Heart left ventricle (tissue), 13 donors: ENCODE data around the gene MYBPH.

Experiments
- CTCF ChIP-seq, 12 donors: fragments of 200-600 bp; sonication (generic) in 4 of 12; IDR thresholded peaks; one replicate each; pipeline versions ENCODE4 v1.5.0 to v1.8.0; 2018 to 2022; ENCODE audit warnings: antibody characterized with exemption in 12 of 12, mild to moderate bottlenecking in 5 of 12
- POLR2A ChIP-seq, 2 donors: fragments of 450-650 bp; IDR thresholded peaks; one replicate each; pipeline ENCODE4 v1.6.1; 2017; ENCODE audit warnings: antibody characterized with exemption in 2 of 2, mild to moderate bottlenecking in 2 of 2, moderate library complexity in 2 of 2
- donor health status: ischemic (EF 13 %, LVEDD 7.1; RV severe dilation, severe dysfunction).
- donor health status: DM: no; HTN: yes; CAD: no.
- donor health status: DM: no; HTN: no; CAD: no.
- donor health status: ischemic (EF 25% LVEDD 6.9; RV normal size, moderate dysfunction).
- donor health status: ischemic (EF 25% LVEDD 5.7; RV mildly dilated, moderate dysfunction).
- donor health status: ischemic (EF 35%, LVEDD 5.7; RV mildly dilated, moderate dysfunction).
- donor health status: nonischemic (EF 11% LVEDD 7.7; RV severe dilation, severe dysfunction).
- donor health status: DM: yes; HTN: yes; CAD: no.
- donor health status: PGD.
- donor health status: ischemic (EF 29% LVEDD 5.4; RV normal size, mild dysfunction).
- donor health status: nonischemic (EF 23%, LVEDD 6.1; RV moderate dilation, normal function).

- TF ChIP-seq CTCF (IDR thresholded peaks at IDR 0.05) (no peak), POLR2A (IDR thresholded peaks at IDR 0.05) (no peak)
These were observed 208 bp upstream of the MYBPH start for GRCh38 chr1:203175827-203176241.
